HG03442 (cell line): ENCODE results near the gene CLOCK.
A peak's percentile ranks its signal among the peaks of the same experiment; 100 is the strongest.

Experiments
- ATAC-seq: cut with Tn5 transposase; IDR thresholded peaks from one replicate; pipeline ENCODE4 v1.9.1; 2021; ENCODE audit warnings: mild to moderate bottlenecking, moderate library complexity; ENCODE audit not compliant: unreplicated experiment

The CLOCK gene

DNA sequence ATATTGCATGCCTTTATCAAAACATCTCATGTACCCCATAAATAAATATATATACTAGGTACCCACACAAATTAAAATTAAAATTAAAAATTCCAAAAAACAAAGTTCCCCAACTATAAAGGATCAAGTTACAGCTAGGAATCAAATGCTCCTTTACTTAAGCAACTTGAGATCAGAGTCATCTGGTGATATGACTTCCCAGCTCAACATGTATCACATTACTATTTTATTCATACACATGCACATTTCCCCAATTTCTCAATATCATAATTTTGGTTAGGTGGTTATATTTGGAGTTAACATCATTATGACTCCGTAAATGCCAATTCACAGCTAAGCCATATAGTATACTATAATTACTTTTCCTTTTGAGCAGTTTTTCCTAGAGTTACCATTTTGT, 60.9 kb downstream of the CLOCK start:
- no peak for ATAC-seq

DNA sequence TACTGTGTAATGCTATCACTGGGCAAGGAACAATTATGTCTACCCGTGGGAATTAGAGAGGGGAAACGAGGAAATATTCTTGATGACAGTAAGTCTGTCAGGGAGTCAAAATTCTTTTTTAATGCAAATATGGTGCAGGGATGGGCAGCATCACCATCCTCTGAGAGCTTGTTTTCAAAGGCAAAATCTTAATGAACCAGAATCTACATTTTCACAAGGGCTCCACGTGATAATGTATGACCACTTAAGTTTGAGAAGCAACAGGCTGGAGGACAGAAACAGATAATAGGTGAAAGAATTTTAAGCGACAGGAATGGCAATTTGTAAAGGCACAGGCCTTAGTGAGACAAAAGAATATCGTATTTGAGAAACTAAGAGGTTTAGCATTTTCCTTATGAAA, 63.4 kb downstream of the CLOCK start:
- ATAC-seq = no peak

DNA sequence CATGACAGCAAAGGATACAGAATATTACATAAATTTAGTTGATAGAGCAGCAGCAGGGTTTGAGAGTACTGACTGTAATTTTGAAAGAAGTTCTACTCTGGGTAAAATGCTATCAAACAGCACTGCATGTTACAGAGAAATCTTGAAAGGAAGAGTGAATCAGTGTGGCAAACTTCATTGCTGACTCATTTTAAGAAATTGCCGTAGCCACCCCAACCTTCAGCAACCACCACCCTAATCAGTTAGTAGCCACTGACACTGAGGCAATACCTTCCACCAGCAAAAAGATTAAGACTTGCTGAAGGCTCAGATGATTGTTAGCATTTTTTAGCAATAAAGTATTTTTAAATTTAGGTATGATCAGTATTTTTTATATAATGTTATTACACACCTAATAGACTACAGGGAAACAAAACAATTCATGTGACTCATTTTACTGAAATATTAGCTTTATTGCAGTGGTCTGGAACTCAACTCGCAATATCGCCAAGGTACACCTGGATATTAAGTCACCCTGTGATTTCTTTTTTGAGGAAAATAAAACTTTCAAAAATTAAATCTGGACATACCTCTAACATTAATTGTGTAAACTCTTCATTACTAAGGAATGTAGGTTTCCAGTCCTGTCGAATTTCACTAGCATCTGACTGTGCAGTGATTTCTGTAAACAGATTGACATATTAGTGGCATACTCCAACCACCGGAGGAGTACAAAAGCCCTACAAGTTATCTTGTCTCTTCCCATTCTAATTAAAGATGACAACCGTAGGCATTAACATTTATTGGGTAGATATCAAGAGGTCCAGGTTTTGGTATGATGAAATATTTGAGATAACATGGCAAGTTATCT, 71.1 kb downstream of the CLOCK start:
- no peak for ATAC-seq

DNA sequence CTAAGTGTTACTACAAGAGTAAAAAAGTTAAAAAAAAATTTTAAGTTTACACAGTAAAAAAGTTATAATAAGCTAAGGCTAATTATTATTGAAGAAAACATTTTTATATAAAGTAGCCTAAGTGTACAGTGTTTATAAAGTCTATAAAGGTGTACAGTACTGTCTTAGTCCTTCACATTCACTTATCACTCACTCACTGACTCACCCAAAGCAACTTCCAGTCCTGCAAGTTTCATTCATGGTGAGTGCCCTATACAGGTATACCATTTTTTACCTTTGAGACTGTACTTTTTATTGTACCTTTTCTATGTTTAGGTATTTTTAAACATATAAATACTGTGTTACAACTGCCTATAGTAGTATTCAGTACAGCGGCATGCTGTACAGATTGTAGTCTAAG, 76.7 kb downstream of the CLOCK start:
- ATAC-seq = no peak

DNA sequence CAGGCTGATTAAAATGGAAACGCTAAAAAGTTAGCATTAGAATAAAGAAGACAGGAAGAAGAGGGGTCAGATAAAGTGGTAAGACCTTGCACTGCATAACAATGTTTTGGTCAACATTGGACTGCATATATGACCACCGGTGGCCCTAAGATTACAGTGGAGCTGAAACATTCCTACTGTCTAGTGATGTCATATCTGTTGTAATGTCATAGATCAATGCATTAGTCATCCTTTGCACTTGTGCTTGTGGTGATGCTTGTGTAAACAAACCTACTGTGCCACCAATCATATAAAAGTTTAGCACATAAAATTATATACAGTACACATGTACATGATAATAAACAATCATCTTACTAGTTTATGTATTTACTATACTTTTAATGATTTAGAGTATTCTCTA, 78.0 kb downstream of the CLOCK start:
- ATAC-seq = no peak

DNA sequence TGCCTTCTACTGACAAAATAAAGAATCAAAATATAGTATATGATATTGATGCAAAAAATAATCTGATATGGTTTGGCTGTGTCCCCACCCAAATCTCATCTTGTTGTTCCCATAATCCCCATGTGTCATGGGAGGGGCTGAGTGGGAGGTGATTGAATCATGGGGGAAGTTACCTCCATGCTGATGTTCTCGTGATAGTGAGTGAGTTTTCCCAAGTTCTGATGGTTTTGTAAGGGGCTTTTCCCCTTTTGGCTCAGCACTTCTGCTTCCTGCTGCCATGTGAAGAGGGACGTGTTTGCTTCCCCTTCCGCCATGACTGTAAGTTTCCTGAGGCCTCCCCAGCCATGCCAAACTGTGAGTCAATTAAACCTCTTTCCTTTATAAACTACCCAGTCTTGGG, 80.7 kb downstream of the CLOCK start:
- ATAC-seq = no peak

DNA sequence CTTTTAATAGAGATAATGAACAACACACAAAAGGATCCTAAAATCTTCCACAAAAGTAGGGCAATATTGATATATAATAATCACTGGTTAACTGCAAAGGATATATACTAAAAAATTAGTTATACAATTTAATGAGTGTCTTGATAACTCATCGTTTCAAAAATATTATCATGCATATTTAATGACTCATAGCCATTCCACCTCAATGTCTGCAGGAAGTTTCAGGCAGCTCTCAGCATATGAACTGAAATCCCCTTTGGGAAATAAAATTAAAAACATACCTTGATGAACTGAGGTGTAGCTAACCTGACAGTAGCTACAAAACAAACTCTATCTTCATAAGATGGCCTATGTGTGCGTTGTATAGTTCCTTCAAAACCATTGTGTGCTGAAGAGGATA, 88.1 kb downstream of the CLOCK start:
- no peak for ATAC-seq

DNA sequence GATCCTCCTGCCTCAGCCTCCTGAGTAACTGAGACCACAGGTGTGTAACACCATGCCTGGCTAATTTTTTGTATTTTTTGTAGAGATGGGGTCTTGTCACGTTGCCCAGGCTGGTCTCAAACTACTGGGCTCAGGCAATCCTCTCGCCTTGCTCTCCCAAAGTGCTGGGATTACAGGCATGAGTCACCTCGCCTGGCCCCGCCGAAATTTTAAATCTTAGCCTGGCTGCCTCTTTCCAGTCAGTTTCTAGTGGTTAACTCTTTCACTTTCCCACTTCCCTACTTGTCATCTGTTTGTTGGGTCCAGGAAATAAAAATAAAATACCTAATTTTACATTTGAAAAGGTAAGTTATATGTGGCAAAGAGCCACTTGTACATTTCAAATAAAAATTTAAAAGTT, 88.5 kb downstream of the CLOCK start:
- no peak for ATAC-seq

DNA sequence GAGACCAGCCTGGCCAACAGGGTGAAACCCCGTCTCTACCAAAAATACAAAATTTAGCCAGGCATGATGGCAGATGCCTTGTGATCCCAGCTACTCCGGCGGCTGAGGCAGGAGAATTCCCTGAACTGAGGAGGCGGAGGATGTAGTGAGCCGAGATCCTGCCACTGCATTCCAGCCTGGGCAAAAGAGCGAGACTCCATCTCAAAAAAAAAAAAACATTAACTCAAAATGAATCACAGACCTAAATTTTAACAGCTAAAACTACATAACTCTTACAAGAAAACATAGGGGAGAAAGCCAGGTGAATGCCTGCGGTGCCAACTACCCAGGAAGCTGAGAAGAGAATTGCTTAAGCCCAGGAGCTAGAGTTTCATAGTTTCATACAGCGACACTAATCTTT, 96.1 kb downstream of the CLOCK start:
- ATAC-seq = no peak

DNA sequence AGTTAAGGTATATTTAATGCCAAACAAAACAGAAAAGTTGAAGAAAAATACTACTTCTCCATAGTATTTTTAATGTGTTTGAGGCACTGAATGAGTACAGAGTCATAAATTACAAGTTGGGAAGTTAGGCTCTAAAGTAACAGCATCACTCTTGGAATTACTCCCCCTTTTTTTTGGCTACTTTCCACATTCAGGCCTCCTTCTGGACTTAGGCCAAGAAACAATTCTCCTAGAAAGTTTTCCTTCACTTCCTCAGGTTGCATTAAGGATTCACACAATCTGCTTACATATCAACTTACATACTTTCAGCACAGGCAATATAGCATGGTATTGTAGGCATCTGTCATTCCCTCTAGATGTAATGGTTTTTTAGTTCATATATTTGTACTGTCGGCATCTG, 98.9 kb downstream of the CLOCK start:
- ATAC-seq = no peak

DNA sequence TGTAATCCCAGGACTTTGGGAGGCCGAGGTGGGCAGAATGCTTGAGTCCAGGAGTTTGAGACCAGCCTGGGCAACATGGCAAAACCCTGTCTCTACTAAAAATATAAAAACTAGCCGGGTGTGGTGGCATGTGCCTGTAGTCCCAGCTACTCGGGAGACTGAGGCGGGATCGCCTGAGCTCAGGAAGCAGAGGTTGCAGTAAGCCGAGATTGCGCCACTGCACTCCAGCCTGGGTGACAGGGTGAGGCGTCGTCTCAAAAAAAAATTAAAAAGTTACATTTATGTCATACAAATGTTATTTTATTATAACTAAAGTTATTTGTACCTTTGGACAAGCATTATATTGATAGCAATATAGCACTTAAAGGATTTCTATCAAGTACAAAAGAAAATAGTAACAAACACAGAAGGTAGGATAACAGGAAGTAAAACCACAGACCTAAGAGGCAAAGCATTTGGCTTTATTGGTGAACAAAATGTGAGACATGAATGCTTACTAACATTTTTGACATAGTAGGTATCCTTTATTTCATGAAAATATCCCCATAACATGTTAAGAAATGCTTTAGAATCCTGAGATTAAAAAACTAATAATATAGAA, 99.5 kb downstream of the CLOCK start:
- no peak for ATAC-seq

DNA sequence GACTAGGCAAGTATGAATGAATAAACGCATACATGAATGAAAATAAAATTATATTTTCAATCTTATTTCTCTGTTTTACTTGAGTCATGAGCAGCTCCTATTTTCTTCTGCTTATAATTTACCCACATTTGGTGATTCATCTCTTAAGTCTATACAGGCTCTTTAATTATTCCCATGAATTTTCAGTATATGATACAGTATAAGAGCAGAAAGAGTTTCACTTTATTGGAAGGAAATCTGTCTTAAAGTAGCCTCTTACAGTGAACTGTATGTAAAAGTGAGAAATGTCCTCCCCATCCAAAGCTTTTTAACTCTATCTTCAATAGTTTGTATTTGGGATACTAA, 100.2 kb downstream of the CLOCK start:
- ATAC-seq = no peak

DNA sequence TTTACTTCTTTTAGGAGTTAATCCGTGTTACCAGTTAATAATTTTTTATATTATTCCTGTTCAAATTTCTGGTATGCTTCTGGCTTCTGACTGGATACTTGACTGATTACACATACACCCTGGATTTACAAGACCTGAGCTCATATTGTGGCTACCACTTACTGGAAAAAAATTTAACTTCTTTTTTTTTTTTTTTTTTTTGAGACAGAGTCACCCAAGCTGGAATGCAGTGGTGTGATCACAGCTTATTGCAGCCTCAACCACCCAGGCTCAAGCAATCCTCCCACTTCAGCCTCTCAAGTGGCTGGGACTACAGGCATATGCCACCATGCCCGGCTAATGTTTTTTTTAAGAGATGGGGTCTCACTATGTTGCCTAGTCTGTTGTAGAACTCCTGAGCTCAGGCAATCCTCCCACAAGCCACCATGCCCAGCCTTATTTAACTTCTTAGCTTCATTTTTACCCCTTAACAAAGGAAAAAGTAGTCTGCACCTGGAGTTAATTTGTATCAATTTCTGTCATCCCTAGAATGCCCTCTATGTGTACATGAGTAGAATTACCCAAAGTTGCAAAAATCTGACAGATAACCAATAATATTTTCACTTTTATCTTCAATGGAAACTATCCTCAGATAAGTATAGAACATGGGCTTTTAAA, 100.7 kb downstream of the CLOCK start:
- ATAC-seq = no peak

DNA sequence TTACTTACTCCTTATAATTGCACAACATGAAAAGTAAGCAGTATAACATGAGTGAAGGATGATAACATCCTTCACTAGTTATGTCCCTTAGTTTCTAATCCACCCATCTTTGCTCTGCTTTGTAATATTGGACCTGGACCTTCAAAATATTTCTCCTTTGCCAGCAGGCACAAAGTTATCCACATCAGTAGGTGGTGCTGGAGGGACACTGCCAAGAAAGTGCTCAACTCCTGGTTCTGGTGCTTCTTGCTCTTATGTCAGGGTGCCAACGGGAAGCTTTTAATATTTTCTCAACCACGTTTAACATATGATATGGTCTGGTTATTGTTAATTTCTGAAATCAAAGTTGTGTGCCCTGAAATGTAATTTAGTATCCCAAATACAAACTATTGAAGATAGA, 101.9 kb downstream of the CLOCK start:
- ATAC-seq = no peak

DNA sequence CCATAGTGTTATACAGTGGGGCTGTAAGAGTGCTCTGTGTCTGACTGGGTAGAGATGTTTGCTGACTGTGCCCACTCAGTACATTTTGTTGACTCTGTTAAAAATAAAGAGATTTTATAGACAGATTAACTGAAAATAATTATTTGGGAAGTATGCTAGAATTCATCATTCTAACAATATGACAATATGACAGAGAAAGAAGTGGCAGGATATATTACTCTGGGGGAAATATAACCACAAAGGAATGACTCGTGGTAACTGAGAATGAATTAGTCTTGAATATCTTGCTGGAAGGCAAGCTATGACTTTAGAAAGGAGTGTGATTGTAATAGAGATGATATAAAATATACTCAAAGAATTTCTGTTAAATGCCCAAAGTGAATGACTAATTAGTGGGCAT, 104.2 kb downstream of the CLOCK start:
- ATAC-seq = no peak

DNA sequence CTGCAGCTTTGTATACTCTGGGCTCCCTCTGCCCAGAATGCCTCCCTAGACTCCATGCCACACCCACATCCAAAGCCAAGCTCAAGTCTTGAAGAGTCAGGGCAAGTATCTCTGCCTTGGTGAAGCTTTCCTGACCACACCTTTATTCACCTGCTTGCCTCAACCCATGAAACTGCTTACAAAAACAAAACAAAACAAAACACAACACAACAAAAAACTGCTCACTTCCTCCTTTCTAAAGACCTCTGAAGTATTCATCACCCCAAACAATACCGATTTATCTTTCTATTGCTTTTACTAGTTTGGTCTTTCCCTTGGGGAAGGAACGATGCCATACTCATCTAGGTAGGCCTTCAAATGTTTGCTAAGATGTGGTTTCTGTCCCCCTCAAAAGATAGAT, 105.9 kb downstream of the CLOCK start:
- no peak for ATAC-seq

DNA sequence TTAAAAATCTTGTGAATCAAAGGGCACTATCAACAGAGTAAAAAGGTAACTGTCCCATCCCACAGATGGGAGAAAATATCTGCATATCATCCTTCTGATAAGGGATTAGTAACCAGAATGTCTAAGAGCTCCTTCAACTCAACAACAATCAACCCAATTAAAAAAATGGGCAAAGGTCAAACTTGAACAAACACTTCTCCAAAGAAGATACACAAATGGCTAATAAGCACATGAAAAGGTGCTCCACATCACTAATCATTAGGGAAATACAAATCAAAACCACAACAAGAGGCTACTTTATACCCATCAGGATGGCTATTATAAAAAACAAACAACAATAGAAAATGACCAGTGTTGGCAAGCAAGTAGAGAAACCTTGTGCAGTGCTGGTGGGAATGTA, 107.7 kb downstream of the CLOCK start:
- ATAC-seq = no peak

DNA sequence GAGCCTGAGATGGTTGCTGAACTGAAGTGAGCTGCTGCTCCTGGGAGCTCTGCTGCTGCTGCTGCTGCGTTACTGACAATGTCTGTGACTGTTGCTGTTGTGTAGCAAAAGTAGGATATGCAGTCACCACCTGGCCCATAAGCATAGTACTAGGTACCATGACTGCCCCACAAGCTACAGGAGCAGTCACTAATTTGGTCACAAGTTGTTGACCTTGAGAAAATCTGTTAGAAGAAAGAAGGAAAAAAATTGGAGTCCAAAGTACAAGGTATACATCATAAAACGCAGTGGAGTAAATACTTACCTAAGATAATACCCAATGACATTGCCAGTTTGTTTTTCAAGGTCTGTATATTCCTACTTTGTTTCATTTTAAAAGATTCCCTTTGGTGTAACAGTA, 108.4 kb downstream of the CLOCK start:
- ATAC-seq = no peak

DNA sequence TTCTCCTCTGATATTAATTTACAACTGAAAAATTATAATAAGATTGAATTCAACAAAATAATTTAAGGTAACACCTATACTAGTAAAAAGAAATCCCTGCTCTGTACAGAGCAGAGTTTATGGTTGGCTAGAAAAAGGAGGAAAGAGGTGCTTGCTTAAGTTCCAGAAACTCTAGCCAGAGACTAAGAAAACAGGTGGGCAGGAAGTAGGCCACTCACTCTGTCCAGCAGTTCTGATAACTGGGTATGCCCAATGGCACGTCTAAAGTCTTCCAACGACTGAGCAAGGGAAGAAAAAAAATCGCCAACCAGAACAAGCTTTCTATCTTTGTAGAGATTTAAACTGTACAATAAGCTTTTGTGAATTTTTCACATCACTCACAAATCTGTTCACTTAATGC, 108.9 kb downstream of the CLOCK start:
- ATAC-seq = no peak

DNA sequence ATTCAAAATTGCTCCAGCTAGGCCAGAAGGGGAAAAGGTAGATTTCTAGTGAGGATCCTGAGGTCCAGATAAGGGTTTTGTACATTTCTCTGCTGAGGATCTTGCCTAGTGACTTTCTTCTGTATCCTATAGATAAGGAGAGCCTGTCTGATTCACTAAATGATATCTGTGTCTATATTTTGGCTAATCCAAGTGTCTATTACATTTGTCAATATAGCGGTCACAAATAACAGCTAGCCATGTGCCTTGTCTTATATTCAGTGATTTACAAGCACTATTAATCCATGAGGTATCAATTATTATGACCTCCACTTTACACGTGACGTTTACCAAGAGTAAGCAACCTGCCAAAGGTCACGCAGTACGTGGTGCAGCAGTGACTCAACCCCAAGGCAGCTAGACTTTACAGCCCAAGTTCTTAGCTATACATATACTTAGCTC, 109.3 kb downstream of the CLOCK start:
- no peak for ATAC-seq

DNA sequence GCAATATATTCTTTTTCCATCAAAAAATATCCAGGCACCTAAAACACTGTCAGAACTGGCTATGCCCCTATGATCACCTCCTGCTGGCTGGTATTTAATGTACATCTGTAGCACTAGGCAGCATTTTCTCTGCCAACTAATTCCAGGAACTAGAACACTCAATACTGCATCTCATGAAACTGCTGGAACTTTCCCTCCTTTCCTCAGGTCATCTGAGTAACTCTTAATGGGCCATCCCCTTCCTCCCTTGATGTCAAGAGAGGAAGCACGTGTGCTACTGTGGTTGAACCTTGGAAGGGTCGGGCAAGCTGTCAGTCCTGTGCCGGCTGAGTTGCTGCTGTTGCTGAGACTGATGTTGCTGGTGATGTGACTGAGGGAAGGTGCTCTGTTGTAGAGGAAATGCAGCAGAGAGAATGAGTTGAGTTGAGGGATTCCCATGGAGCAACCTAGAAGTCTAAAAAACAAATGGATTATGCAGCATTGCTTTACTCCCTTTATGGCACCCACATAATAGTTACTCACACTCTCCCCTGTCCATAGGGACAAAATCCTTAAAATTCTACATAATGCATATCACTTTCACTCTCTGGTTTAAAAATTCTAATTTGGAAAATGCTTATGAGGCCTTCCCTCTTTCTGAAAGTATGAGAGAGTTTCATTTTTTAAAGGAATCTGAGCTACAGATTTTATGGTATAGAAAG, 111.4 kb downstream of the CLOCK start:
- peak; percentile 83 for ATAC-seq
